PC-9 (cell line): ENCODE measurements around the gene CA5A.

ENCODE experiments used
- EZH2 ChIP-seq: fragments of 200-600 bp; sonication (generic); IDR thresholded peaks from 2 replicates; pipeline ENCODE4 v1.8.0; 2017; ENCODE audit warnings: antibody characterized with exemption, low read depth
- TF ChIP-seq, protein P1 (sequence below): fragments of 200-600 bp; sonication (generic); conservative IDR thresholded peaks from 2 replicates; pipeline ENCODE4 v1.6.1; 2017; ENCODE audit warnings: mixed run types, antibody characterized with exemption, mild to moderate bottlenecking, moderate library complexity

- TF ChIP-seq EZH2 = no peak
- TF ChIP-seq, protein P1, sequence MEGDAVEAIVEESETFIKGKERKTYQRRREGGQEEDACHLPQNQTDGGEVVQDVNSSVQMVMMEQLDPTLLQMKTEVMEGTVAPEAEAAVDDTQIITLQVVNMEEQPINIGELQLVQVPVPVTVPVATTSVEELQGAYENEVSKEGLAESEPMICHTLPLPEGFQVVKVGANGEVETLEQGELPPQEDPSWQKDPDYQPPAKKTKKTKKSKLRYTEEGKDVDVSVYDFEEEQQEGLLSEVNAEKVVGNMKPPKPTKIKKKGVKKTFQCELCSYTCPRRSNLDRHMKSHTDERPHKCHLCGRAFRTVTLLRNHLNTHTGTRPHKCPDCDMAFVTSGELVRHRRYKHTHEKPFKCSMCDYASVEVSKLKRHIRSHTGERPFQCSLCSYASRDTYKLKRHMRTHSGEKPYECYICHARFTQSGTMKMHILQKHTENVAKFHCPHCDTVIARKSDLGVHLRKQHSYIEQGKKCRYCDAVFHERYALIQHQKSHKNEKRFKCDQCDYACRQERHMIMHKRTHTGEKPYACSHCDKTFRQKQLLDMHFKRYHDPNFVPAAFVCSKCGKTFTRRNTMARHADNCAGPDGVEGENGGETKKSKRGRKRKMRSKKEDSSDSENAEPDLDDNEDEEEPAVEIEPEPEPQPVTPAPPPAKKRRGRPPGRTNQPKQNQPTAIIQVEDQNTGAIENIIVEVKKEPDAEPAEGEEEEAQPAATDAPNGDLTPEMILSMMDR = no peak
Observed at GRCh38 chr16:87948119-87948545, 11.8 kb upstream of the CA5A start.
